K562 (cell line): Measurements from ENCODE around the gene TRIM10. TPM values are rescaled to one million over a fixed set of nuclear protein-coding genes. Genes with fewer than 3 reads are reported as not detected.

Source experiments
- ATAC-seq: fragments of 200-7000 bp; cut with Tn5 transposase; 3 replicates; pipeline ENCODE4 v1.9.1; 2020; ENCODE audit warnings: moderate library complexity
- BruUV-seq: library from RNA; stranded (reverse); fragments of 400-500 nt; replicated peaks from 2 replicates; lab custom pipeline; 2021; lab: Mats Ljungman, UMichigan
- CTCF ChIA-PET: fragments of 300-600 bp; formaldehyde crosslinking; extraction: SDS; loops from one replicate; lab custom pipeline; 2021; ENCODE audit warnings: low intra/inter-chr PET ratio; lab: Yijun Ruan, JAX
- POLR2A ChIA-PET: fragments of 300-600, 350-650 bp; sonication (Branson Sonifier 250); formaldehyde crosslinking; extraction: SDS; loops from one replicate; lab custom pipeline; 2021; ENCODE audit warnings: antibody characterized with exemption, inconsistent platforms; lab: Yijun Ruan, JAX
- DNase-seq, 4 experiments: peaks; one replicate each; pipeline versions ENCODE4 v3.0.0 to v3.0.0-alpha.2; 2011 to 2018; ENCODE audit warnings: low spot score in 3 of 4, mixed read lengths in 3 of 4; ENCODE audit errors: extremely low read depth in 1 of 4
- FAIRE-seq: peaks from 2 replicates; lab custom pipeline; 2011; peaks lifted over from hg19 to GRCh38; lab: Jason Lieb, UNC
- H2AFZ ChIP-seq: 2 replicates; pipeline ENCODE4 v1.6.0; 2011; ENCODE audit warnings: low read depth, low read length, control low read depth, inconsistent platforms
- H3K27ac ChIP-seq: fragments of 200-600 bp; 3 replicates; pipeline ENCODE4 v1.8.0; 2011; ENCODE audit warnings: low read depth, mild to moderate bottlenecking, control low read depth, inconsistent platforms, low read length, moderate library complexity, mixed read lengths; ENCODE audit errors: extremely low read depth
- H3K27me3 ChIP-seq, 2 experiments: fragments of 300-600 bp in 1 of 2; 2 replicates in 1 of 2; 3 replicates in 1 of 2; pipeline versions ENCODE4 v1.6.0 to v1.8.0; 2011; ENCODE audit warnings: inconsistent platforms in 2 of 2, low read length in 2 of 2, mild to moderate bottlenecking in 1 of 2, mixed read lengths in 1 of 2, moderate library complexity in 1 of 2; ENCODE audit not compliant: control insufficient read depth in 2 of 2, insufficient read depth in 2 of 2
- H3K36me3 ChIP-seq: fragments of 300-600 bp; 3 replicates; pipeline ENCODE4 v1.8.0; 2011; ENCODE audit warnings: mild to moderate bottlenecking, low read length, inconsistent platforms; ENCODE audit not compliant: control insufficient read depth, insufficient read depth
- H3K4me1 ChIP-seq, 2 experiments: fragments of 200-600 bp in 1 of 2; replicated peaks in 1 of 2; 2 replicates in 1 of 2; 3 replicates in 1 of 2; pipeline versions ENCODE4 v1.5.1 to v1.8.0; 2011; ENCODE audit warnings: inconsistent platforms in 2 of 2, low read length in 2 of 2, mild to moderate bottlenecking in 1 of 2, mixed read lengths in 1 of 2, moderate library complexity in 1 of 2; ENCODE audit not compliant: control insufficient read depth in 2 of 2, insufficient read depth in 2 of 2
- H3K4me2 ChIP-seq: 2 replicates; pipeline ENCODE4 v1.6.1; 2011; ENCODE audit warnings: low read length, control low read depth, inconsistent platforms, mixed read lengths; ENCODE audit not compliant: insufficient read depth
- H3K4me3 ChIP-seq: fragments of 200-600 bp; sonication (generic), shearing (Covaris generic); 2 replicates; pipeline ENCODE4 v1.5.1; 2016; ENCODE audit warnings: control low read depth, inconsistent platforms
- H3K79me2 ChIP-seq: fragments of 200-600 bp; 3 replicates; pipeline ENCODE4 v1.8.0; 2011; ENCODE audit warnings: low read length, inconsistent platforms; ENCODE audit not compliant: control insufficient read depth, insufficient read depth
- H3K9ac ChIP-seq, 2 experiments: 2 replicates each; pipeline versions ENCODE4 v1.6.0 to v1.6.1; 2011; ENCODE audit warnings: low read depth in 2 of 2, low read length in 2 of 2, control low read depth in 1 of 2, inconsistent platforms in 1 of 2, mild to moderate bottlenecking in 1 of 2, mixed read lengths in 1 of 2; ENCODE audit not compliant: insufficient read depth in 1 of 2
- H3K9me1 ChIP-seq: one replicate; pipeline ENCODE4 v1.6.0; 2011; ENCODE audit warnings: inconsistent platforms, mild to moderate bottlenecking, low read length, moderate library complexity; ENCODE audit not compliant: control insufficient read depth, insufficient read depth
- H3K9me3 ChIP-seq: replicated peaks from 2 replicates; pipeline ENCODE4 v1.5.1; 2011; ENCODE audit warnings: low read depth, low read length, inconsistent platforms; ENCODE audit not compliant: control insufficient read depth, insufficient read depth
- H4K20me1 ChIP-seq: replicated peaks from 2 replicates; pipeline ENCODE4 v1.6.1; 2011; ENCODE audit warnings: low read length, inconsistent platforms, mixed read lengths; ENCODE audit not compliant: control insufficient read depth, insufficient read depth
- CCNT2 ChIP-seq: IDR thresholded peaks from 2 replicates; pipeline ENCODE4 v1.6.1; 2011; ENCODE audit warnings: borderline replicate concordance, low read depth, mild to moderate bottlenecking, moderate library complexity, mixed read lengths, low read length; ENCODE audit not compliant: insufficient read length; ENCODE audit errors: extremely low read depth
- FOSL1 ChIP-seq: fragments of 200-800 bp; sonication (Bioruptor generic); conservative IDR thresholded peaks from 2 replicates; pipeline ENCODE4 v1.6.1; 2016; ENCODE audit warnings: missing genetic modification characterization, missing compliant biosample characterization
- MXI1 ChIP-seq: IDR thresholded peaks from 2 replicates; pipeline ENCODE4 v1.6.1; 2011; ENCODE audit warnings: low read depth, mild to moderate bottlenecking, improper control_type of control experiment, low read length
- PTBP1 ChIP-seq: fragments of 200-400 bp; formaldehyde crosslinking; IDR thresholded peaks from 2 replicates; pipeline ENCODE4 v1.6.1; 2017; ENCODE audit warnings: low read depth, low read length
- SAP30 ChIP-seq: fragments of 200-600 bp; sonication (generic); IDR thresholded peaks from 2 replicates; pipeline ENCODE4 v1.6.1; 2012; ENCODE audit warnings: borderline replicate concordance, low read depth, mild to moderate bottlenecking, moderate library complexity, low read length, control low read depth, inconsistent platforms; ENCODE audit not compliant: insufficient read depth, poor library complexity, severe bottlenecking
- SETDB1 ChIP-seq: IDR thresholded peaks from one replicate; pipeline ENCODE4 v1.6.1; 2012; ENCODE audit warnings: low read length, control low read depth, inconsistent platforms
- SMARCE1 ChIP-seq: fragments of 450-650 bp; IDR thresholded peaks from 2 replicates; pipeline ENCODE4 v1.7.1; 2016; ENCODE audit warnings: mild to moderate bottlenecking
- ZNF431 ChIP-seq: sonication (generic); formaldehyde crosslinking; IDR thresholded peaks from 2 replicates; pipeline ENCODE4 v1.8.0; 2022; ENCODE audit warnings: mild to moderate bottlenecking, missing genetic modification reagents
- ZNF584 ChIP-seq: fragments of 200-800 bp; sonication (Bioruptor generic); IDR thresholded peaks from 2 replicates; pipeline ENCODE4 v1.6.1; 2016; ENCODE audit warnings: low read depth, mild to moderate bottlenecking, missing genetic modification characterization, missing compliant biosample characterization
- ZNF644 ChIP-seq: fragments of 200-800 bp; sonication (Bioruptor generic); IDR thresholded peaks from 2 replicates; pipeline ENCODE4 v1.6.1; 2016; ENCODE audit warnings: low read depth, missing genetic modification characterization, missing compliant biosample characterization
- WGBS: fragments of 100-300 bp; shearing (Covaris generic); methylation state at CpG from one replicate; pipeline ENCODE4 v1.1.6; 2016; ENCODE audit warnings: low coverage, mixed read lengths; ENCODE audit not compliant: insufficient coverage; ENCODE audit errors: missing lambda C conversion rate; 5-methylcytosine and 5-hydroxymethylcytosine counted together
- in situ Hi-C: fragments of 300-500 bp; cut with MboI; formaldehyde crosslinking; loops from 4 replicates; pipeline ENCODE4 v1.15.0; 2018; ENCODE audit warnings: inconsistent platforms, mixed read lengths
- intact Hi-C: fragments of 100-400 bp; cut with micrococcal nuclease; formaldehyde crosslinking; loops from 2 replicates; pipeline ENCODE4 v1.14.2; 2022
- polyA plus RNA-seq, 8 experiments: library from polyadenylated mRNA; depleted of rRNA in 4 of 8; stranded (reverse) in 5 of 8; unstranded in 3 of 8; fragments of >200 nt; fragmentation: Nextera tagmentation in 2 of 8; fragmentation: Illumina TruSeq in 1 of 8; extraction: Ambion mirVana in 2 of 8; extraction: Trizol in 1 of 8; gene quantifications; 2 replicates each; pipeline versions ENCODE4 v1.2.1 to v1.2.3, GENCODE V29; 2011 to 2014; ENCODE audit warnings: inconsistent platforms in 1 of 8, missing spikeins in 1 of 8
- total RNA-seq, 7 experiments: library from RNA; depleted of rRNA in 6 of 7; stranded (reverse); fragments of >200 nt in 6 of 7; fragmentation: Illumina TruSeq in 2 of 7; extraction: Trizol in 2 of 7; gene quantifications; 2 replicates each; pipeline versions ENCODE4 v1.2.1 to v1.2.3, GENCODE V29; 2011 to 2021; ENCODE audit warnings: low replicate concordance in 1 of 7
- TF ChIP-seq, protein P1 (sequence below): fragments of 450-650 bp; formaldehyde crosslinking; conservative IDR thresholded peaks from 2 replicates; pipeline ENCODE4 v1.4.0; 2022; ENCODE audit warnings: mild to moderate bottlenecking, missing genetic modification characterization
- TF ChIP-seq, protein P2 (sequence below): fragments of 450-650 bp; formaldehyde crosslinking; IDR thresholded peaks from 2 replicates; pipeline ENCODE4 v1.4.0; 2020; ENCODE audit warnings: mild to moderate bottlenecking, moderate library complexity
- TF ChIP-seq, protein P3 (sequence below): fragments of 250-450 bp; sonication (Bioruptor Pico); IDR thresholded peaks from 2 replicates; pipeline ENCODE4 v1.8.0; 2022; ENCODE audit warnings: inconsistent platforms

Gene TRIM10
- total and polyA plus RNA-seq, 9 of the 15 experiments (the other 6 are each of a cell fraction or from before 2014, with no cell fraction given), result 0.15 to 0.90 (median 0.36) TPM

DNA sequence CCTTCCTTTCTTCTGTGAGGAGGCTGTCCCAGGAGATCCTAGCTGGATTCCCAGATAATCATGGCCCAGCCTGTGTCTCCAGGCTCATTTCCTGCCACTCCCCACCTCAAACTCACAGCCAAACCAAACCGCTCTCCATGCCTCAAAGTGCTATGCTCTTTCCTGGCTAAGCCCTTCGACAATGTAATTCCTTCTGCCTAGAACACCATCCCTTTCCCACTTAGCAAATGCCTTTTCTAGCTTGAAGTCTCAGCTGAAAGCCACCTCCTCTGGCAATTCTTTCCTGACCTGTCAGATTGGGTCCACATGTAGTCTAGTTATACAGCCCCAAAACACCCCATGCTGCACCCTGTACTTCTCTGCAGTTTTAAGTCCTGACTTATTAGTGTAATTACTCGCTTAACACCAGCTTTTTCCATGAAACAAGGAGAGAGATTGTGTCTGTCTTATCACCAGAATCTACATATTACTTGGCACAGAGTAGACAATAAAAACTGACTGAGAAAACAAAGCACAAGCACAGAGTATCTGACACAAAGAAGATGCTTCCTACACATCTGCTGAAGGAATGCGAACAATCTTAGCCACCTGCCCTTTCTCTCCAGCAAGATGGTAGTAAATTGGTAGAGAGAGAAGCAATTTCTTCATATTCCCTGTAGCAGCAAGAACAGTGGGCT lies 46.7 kb upstream of the TRIM10 start:
- no peak overlapping the region for H2AFZ ChIP-seq
- in situ Hi-C loops (no loop called here), intact Hi-C loops (no loop called here)
- H3K27me3 ChIP-seq, result peaks cover 10 to 28% of the 10 kb centered on the region in 2 experiments; a peak in 4 of 5 replicates
- no peaks in the 10 kb centered on the region for H3K9me3 ChIP-seq
- ChIA-PET CTCF (no interaction called here), POLR2A (interaction anchor here (0.5 to 0.7 kb wide), 2 partner anchors 85 to 347 kb away, joined by 3 read pairs; no protein-coding TSS in a partner anchor)
- no peak overlapping the region for H3K27ac ChIP-seq
- no peak overlapping the region for H3K4me3 ChIP-seq
- no peak overlapping the region for H3K9ac ChIP-seq
- 0 out of 5 replicates have a peak, but pooled peaks cover 0 to under 1% of the 10 kb centered on the region in 2 experiments for H3K4me1 ChIP-seq
- BruUV-seq, result no TSS peak
- FAIRE-seq (no peak), DNase-seq (no peak), ATAC-seq (no peak)
- WGBS, result 19% methylated on average over 4 of the region's 4 CpGs
- no peaks in the 10 kb centered on the region for H4K20me1 ChIP-seq
- H3K9me1 ChIP-seq, result no peaks in the 10 kb centered on the region
- H3K36me3 ChIP-seq, result no peaks in the 10 kb centered on the region
- no peak overlapping the region for H3K4me2 ChIP-seq
- no peak for TF ChIP-seq FOSL1
- no peak for TF ChIP-seq ZNF644 (tag)
- TF ChIP-seq PTBP1, result no peak
- TF ChIP-seq, protein P1, sequence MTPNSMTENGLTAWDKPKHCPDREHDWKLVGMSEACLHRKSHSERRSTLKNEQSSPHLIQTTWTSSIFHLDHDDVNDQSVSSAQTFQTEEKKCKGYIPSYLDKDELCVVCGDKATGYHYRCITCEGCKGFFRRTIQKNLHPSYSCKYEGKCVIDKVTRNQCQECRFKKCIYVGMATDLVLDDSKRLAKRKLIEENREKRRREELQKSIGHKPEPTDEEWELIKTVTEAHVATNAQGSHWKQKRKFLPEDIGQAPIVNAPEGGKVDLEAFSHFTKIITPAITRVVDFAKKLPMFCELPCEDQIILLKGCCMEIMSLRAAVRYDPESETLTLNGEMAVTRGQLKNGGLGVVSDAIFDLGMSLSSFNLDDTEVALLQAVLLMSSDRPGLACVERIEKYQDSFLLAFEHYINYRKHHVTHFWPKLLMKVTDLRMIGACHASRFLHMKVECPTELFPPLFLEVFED, result no peak
- no peak for TF ChIP-seq SAP30
- TF ChIP-seq, protein P2, sequence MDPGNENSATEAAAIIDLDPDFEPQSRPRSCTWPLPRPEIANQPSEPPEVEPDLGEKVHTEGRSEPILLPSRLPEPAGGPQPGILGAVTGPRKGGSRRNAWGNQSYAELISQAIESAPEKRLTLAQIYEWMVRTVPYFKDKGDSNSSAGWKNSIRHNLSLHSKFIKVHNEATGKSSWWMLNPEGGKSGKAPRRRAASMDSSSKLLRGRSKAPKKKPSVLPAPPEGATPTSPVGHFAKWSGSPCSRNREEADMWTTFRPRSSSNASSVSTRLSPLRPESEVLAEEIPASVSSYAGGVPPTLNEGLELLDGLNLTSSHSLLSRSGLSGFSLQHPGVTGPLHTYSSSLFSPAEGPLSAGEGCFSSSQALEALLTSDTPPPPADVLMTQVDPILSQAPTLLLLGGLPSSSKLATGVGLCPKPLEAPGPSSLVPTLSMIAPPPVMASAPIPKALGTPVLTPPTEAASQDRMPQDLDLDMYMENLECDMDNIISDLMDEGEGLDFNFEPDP (CRISPR knock-in tag), result no peak
- TF ChIP-seq MXI1, result no peak
- TF ChIP-seq SETDB1, result no peak
- TF ChIP-seq, protein P3, sequence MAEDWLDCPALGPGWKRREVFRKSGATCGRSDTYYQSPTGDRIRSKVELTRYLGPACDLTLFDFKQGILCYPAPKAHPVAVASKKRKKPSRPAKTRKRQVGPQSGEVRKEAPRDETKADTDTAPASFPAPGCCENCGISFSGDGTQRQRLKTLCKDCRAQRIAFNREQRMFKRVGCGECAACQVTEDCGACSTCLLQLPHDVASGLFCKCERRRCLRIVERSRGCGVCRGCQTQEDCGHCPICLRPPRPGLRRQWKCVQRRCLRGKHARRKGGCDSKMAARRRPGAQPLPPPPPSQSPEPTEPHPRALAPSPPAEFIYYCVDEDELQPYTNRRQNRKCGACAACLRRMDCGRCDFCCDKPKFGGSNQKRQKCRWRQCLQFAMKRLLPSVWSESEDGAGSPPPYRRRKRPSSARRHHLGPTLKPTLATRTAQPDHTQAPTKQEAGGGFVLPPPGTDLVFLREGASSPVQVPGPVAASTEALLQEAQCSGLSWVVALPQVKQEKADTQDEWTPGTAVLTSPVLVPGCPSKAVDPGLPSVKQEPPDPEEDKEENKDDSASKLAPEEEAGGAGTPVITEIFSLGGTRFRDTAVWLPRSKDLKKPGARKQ, result no peak
- no peak for TF ChIP-seq ZNF584 (CRISPR knock-in tag)
- no peak for TF ChIP-seq SMARCE1
- no peak for TF ChIP-seq ZNF431 (CRISPR knock-in tag)
- no peak for TF ChIP-seq CCNT2
- no peaks in the 10 kb centered on the region for H3K79me2 ChIP-seq
